ENCODE results near the gene MAP4K4. TPM values are rescaled to one million over a fixed set of nuclear protein-coding genes. Genes with fewer than 3 reads are reported as not detected.

The MAP4K4 gene
- total RNA-seq, 4 donors from 2014 or later: 40.0 to 85.5 (median 59.5) TPM

GRCh38 chr2:101689114-101689825 is 8.2 kb upstream of the MAP4K4 start:
- intact Hi-C loops (cut with DNase I; ENCODE audit: low total_unique reads): no loop called here
- ATAC-seq: no peak

GRCh38 chr2:101690547-101691152 is 6.9 kb upstream of the MAP4K4 start:
- Histone ChIP-seq H3K36me3 (no peaks in the 10 kb centered on the region), H3K27me3 (no peaks in the 10 kb centered on the region), H3K9me3 (no peaks in the 10 kb centered on the region), H3K4me3 (no peak overlapping the region), H3K27ac (no peak overlapping the region), H3K4me1 (no peaks in the 10 kb centered on the region)
- no peak for TF ChIP-seq CTCF (IDR thresholded peaks at IDR 0.05 in 4 of 5, conservative IDR thresholded peaks at IDR 0.05 in 1 of 5)
- TF ChIP-seq POLR2A (IDR thresholded peaks at IDR 0.05): no peak
- intact Hi-C loops (cut with DNase I; ENCODE audit: low total_unique reads) (loop anchor here (10.0 kb wide), 1 partner anchor 166 kb away; no protein-coding TSS in a partner anchor), in situ Hi-C loops (cut with MboI; ENCODE audit: low sequenced_read_pairs in 4 of 4) (loop anchor here in 2 of 4 donors (10.0 kb wide), 1 partner anchor 134 kb away; no protein-coding TSS in a partner anchor)
- DNase-seq (no peak), ATAC-seq (no peak)

More at GRCh38 chr2:101689114-101689825, 8.2 kb upstream of the MAP4K4 start:
- Histone ChIP-seq H3K27ac (no peak overlapping the region), H3K9me3 (no peaks in the 10 kb centered on the region), H3K36me3 (no peaks in the 10 kb centered on the region), H3K4me3 (no peak overlapping the region), H3K27me3 (no peaks in the 10 kb centered on the region), H3K4me1 (no peaks in the 10 kb centered on the region)
- TF ChIP-seq CTCF (IDR thresholded peaks at IDR 0.05 in 4 of 5, conservative IDR thresholded peaks at IDR 0.05 in 1 of 5) (no peak), POLR2A (IDR thresholded peaks at IDR 0.05) (no peak)
- in situ Hi-C loops (cut with MboI; ENCODE audit: low sequenced_read_pairs in 4 of 4): no loop called here
- no peak for DNase-seq

GRCh38 chr2:101692041-101692440 is 5.5 kb upstream of the MAP4K4 start:
- H3K9me3 ChIP-seq: no peaks in the 10 kb centered on the region
- in situ Hi-C loops (cut with MboI; ENCODE audit: low sequenced_read_pairs in 4 of 4) (loop anchor here in 2 of 4 donors (10.0 kb wide), 1 partner anchor 133 kb away; no protein-coding TSS in a partner anchor), intact Hi-C loops (cut with DNase I; ENCODE audit: low total_unique reads) (loop anchor here (10.0 kb wide), 1 partner anchor 167 kb away; no protein-coding TSS in a partner anchor)
- peaks cover 4 to 5% of the 10 kb centered on the region in 2 donors for H3K4me1 ChIP-seq
- no peak for TF ChIP-seq CTCF (IDR thresholded peaks at IDR 0.05 in 4 of 5, conservative IDR thresholded peaks at IDR 0.05 in 1 of 5)
- DNase-seq: no peak
- no peaks in the 10 kb centered on the region for H3K27me3 ChIP-seq
- H3K4me3 ChIP-seq: no peak overlapping the region
- no peak overlapping the region for H3K27ac ChIP-seq
- ATAC-seq: no peak
- no peaks in the 10 kb centered on the region for H3K36me3 ChIP-seq

- intact Hi-C loops (cut with DNase I; ENCODE audit: low total_unique reads): loop anchor here (10.0 kb wide), 1 partner anchor 168 kb away; no protein-coding TSS in a partner anchor
These were observed 4.7 kb upstream of the MAP4K4 start for GRCh38 chr2:101692766-101693165.

More at GRCh38 chr2:101692766-101693165, 4.7 kb upstream of the MAP4K4 start:
- ATAC-seq (no peak), DNase-seq (no peak)
- Histone ChIP-seq H3K27ac (no peak overlapping the region), H3K36me3 (no peaks in the 10 kb centered on the region), H3K4me3 (no peak overlapping the region), H3K4me1 (peaks cover 4 to 5% of the 10 kb centered on the region in 2 donors), H3K9me3 (no peaks in the 10 kb centered on the region), H3K27me3 (no peaks in the 10 kb centered on the region)
- in situ Hi-C loops (cut with MboI; ENCODE audit: low sequenced_read_pairs in 4 of 4): loop anchor here in 2 of 4 donors (10.0 kb wide), 1 partner anchor 132 kb away; no protein-coding TSS in a partner anchor
- no peak for TF ChIP-seq CTCF (IDR thresholded peaks at IDR 0.05 in 4 of 5, conservative IDR thresholded peaks at IDR 0.05 in 1 of 5)
- TF ChIP-seq POLR2A (IDR thresholded peaks at IDR 0.05): no peak
